ENCODE data around the gene POLN. TPM values are rescaled to one million over a fixed set of nuclear protein-coding genes. Genes with fewer than 3 reads are reported as not detected.
"Not testable (repeated sequence)": the region's sequence is repeated elsewhere in the genome, so short reads cannot be mapped to it uniquely, and the experiment has no call there.

The POLN gene
- total RNA-seq, 1 experiment from 2014 or later, result 0.24 TPM

DNA sequence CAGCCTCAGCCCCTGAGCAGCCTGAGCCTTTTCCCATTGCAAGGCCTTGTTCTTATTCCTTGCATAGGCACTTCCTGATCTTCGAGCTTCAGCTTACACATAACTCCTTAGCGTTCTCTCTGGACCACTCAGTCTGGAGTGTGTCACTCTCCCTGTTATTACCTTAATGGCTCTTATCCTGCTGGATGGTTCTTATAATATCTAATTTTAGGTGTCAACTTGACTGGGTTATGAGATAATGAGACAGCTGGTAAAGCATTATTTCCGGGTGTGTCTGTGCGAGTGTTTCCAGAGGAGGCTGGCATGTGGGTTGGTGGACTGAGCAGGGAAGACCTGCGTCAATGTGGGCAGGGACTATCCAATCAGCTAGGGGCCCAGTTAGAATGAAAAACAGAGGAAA lies 75.7 kb downstream of the POLN start:
- no peak for DNase-seq (ENCODE audit: low read depth)

DNA sequence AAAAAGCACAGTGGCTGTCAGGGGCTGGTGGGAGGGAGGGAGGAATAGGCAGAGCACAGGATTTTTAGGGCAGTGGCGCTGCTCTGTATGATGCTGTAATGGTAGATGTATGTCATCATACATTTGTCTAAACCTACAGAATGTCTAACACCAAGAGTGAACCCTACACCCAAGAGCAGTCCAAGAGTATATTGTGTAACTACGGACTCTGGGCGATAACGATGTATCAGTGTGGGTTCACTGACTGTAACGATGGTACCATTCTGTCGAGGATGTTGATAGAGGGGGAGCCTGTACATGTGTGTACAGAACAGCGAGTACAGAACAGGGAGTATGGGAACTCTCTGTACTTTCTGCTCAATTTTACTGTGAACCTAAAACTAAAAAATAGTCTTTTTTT lies 76.5 kb downstream of the POLN start:
- DNase-seq (ENCODE audit: low read depth), result no peak

DNA sequence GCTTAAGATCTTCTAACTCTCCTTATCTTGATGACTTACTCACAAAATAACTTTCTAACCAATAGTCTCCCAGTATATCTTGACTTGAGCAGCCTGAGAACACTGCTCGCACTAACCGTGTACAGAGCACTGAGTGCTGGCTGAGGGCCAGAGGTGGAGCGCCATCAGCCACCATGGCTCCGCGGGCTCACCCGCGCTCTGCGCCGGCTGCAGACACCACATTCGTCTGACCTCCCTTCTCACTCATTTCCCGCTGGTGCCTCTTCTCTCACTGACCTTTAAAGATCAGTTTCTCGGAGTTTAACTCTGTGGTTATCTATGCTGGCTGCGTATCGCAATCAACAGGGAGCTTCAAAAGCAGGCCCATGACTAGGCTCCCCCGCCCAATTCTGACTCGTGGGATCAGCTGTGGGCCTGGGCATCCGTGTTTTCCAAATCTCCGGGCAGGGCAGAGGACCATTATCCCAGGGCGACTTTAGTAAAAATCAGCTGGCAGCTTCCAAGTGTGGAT lies 78.6 kb downstream of the POLN start:
- no peak for DNase-seq (ENCODE audit: low read depth)

DNA sequence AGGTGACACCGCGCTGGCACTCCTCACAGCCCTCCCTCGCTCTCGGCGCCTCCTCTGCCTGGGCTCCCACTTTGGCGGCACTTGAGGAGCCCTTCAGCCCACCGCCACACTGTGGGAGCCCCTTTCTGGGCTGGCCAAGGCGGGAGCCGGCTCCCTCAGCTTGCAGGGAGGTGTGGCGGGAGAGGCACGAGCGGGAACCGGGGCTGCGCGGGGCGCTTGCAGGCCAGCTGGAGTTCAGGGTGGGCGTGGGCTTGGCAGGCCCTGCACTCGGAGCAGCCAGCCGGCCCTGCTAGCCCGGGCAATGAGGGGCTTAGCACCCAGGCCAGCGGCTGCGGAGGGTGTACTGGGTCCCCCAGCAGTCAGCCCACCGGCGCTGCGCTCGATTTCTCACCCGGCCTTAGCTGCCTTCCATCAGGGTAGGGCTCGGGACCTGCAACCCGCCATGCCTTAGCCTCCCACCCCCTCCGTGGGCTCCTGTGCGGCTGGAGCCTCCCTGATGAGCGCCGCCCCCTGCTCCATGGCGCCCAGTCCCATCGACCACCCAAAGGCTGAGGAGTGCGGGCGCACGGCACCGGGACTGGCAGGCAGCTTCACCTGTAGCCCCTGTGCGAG lies 80.7 kb downstream of the POLN start:
- DNase-seq (ENCODE audit: low read depth), result not testable (repeated sequence)

DNA sequence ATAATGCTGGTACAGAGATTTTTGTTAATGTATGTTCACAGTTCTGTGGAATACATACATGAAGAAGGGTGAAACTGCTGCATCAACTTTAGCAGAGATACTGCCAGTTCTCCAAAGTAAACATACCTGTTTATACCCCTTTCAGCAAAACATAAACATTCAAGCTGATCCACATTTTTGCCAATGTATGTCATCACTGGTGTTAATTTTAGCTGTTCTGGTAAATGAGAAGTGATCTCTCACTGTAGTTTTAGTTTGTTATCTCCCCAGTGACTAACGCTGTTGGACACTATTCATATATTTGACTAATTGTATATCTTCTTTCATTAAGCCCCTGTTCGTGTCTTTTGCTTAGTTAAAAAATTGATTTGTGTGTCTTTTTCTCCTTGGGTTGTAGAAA lies 82.0 kb downstream of the POLN start:
- no peak for DNase-seq (ENCODE audit: low read depth)

DNA sequence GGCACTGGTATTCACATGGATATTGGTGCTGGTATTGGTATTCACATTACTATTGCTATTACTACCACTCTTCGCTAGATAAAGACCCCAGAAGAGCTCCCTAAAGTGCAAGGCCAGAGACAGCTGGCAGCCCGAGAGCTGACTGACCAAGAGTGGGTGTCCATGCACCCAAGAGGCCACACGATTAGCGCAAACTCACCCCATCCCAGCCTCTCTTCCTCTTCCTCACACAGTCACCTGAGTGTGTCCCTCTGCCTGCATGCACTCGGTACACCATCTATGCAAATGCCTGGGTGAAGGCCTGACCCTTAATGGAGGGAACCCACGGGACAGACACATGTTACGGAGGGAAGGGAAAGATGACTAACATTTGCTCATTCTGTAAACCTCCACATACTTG lies 86.7 kb downstream of the POLN start:
- no peak for DNase-seq (ENCODE audit: low read depth)

DNA sequence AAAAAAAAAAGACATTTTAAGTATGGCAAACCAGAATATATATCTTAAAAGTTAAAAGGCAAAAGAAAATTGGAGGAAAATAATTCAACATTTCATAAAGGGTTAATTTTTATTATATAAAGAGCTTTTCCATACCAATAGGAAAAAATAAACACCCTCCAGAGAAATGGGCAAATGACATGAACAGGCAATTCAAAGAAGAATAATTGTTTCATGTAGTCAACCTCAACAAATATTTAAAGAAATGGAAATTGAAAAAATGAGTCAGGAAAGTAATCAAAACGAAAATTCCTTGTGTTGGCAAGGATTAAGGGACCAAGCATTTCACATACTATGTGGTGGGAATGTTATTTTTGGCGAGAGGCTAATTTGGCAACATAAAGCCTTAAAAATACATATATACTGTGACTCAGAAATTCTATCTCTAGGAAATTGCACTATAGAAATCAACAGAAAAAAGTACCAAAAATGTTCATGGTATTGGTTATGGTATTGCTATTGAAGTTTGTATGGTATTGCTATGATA lies 87.6 kb downstream of the POLN start:
- no peak for DNase-seq (ENCODE audit: low read depth)

DNA sequence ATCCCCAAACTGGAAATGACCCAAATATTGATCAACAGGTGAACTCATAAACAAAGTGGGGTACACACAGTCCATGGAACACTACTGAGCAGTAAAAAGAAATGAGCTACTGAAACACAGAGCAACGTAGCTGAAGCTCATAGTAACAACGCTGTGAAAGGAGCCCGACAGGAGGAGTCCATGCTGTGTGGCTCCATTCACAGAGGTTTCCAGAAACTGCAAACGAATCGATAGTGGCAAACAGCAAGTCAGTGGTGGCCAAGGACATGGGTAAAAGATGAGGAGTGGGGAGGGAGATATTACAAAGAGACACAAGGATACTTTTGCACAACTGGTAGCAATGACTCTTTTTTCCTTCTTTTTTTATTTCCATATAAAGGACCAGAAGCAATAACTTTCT lies 90.4 kb downstream of the POLN start:
- no peak for DNase-seq (ENCODE audit: low read depth)

DNA sequence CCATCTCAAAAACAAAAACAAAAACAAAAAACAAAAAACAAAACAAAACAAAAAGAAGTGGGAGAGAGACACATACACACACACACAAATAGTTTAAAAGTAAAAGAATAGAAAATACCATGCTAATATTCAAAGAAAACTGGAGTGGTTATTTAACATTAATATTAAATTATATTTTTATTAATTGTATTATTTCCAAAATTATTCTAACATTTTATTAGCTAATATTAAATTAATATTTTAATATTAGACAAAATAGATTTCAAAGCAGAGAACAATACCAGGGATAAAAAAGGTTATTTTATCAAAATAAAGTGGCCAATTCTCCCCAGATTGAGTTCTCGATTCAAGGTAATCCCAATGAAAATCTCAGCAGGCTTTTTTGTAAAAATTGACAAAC lies 91.8 kb downstream of the POLN start:
- no peak for DNase-seq (ENCODE audit: low read depth)

DNA sequence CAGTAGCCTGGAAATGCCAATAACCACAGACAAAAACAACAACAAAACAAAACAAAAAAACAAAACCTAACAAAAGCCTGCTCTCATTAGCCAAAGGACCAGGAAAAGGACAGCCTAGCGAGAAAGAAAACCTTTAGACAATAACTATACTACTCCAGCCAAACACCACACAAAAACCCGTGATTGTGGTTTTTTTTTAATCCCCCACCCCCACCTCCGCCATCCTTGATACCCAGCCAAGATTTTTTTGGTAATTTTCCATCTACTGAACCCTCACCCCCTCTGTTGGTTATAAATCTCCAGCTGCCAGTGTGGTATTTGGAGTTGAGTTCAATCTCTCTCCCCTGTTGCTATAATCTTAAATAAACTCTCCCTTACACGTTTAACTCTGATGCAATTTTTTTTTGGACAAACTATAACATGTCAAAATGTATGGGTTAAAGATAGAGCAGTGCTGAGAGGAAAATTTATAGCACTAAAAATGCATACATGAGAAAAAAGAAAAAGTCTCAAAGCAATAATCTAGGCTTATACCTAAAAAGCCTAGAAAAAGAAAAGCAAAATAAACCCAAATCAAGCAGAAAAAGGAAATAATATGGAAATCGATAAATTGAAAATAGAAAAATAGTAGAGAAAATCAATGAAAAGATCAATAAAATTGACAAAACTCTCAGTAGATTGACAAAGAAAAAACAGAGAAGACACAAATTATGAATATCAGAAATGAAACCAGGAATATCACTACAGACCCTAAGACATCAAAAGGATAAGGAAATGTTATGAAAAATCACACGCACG lies 99.1 kb downstream of the POLN start:
- peak; percentile 41 for DNase-seq (ENCODE audit: low read depth)

DNA sequence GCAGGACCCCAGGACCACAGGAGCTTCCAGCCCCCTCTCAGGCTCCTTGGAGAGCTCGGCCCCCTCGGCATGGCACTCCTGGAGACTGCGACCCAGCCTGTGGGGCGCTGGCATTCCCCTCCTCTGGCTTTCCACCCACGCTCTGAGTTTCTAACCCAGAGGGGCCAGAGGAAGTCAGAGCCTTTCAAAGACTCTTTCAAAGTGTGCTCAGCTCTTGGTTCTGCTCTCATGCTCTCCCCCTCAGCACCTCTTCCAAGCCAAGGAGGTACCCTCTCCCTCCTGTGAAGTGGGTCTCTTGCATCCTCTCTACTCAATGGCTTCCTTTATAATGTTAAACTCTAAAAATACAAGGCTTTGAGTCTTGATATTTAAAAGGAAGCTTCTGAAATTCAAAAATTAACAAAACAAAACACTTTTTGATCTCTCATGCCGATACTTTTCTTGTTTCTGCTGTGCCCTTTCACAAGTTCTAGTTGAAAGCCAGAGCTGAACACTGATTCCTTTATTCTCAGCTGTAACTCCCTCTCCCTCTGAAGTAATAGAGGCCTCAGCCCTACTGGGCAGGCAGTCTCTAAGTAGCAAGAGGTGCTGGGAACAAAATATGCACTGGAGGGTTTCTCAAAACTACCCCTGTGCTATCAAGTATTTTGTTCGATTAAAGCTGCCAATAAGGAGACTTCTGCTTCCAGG lies 100.0 kb downstream of the POLN start:
- peak; percentile 17 for DNase-seq (ENCODE audit: low read depth)

DNA sequence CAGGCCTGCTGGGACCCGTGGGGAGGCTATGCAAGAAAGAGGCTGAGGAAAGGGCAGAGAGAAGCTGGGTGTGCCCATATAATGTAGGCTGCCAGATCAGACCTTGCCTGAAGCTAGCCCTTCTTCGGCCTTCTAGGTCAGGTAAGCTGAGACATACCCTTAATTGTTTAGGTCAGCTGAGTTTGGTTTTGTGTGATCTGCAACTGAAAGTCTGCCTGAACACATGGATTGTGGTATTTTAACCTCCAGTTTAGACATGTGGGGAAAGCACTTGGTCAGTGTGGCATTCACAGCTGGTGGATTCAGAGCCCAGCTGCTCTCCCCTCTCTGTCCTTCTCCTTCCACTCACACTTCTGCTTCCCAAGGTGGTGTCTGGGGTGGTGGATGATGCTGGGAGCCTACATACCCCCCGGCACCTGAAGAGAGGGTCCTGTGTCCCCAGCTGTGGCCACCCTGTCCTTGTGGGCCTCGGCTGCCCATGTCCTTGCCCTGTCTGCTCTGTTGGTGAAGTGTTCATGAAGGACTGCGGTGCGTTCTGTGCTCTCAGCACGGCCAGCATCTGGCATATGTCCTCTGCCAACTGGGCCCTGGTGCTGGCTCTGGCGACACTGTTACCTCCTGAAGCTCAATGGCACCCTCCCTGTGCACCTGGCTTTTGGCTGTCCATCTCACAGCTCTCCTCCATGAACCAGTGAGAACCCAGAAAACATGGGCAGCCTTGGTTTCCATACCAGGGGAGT lies 100.7 kb downstream of the POLN start:
- peak; percentile 23 for DNase-seq (ENCODE audit: low read depth)

DNA sequence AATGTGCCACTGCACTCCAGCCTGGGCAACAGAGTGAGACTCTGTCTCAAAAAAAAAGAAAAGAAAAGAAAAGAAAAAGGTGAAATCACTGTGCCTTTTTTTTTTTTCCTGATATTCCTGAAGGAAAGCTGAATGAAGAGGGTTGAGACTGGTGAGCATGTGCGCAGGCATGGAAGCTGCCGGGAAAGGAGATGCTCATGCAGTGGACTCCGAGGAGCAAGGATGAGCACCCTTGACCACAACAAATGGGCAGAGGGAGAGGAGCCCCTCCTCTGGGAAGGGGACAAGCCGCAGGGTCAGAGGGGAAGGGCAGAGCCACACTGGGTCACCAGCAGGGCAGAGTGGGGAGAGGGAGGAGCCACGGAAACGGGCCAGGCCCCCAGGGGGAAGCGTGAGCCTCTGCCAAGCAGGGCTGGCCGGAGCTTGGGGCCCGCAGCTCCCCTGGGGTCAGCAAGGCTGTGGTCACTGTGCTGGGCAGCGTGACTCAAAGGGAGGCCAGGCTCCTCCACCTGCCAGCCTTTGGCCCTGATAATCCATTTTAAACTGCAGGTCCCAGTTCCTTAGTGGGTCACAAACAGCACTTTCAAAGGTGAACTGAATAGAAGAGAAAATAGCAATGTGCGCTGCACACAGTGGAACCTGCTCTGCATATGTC lies 102.9 kb downstream of the POLN start:
- DNase-seq (ENCODE audit: low read depth), result peak; percentile 45

DNA sequence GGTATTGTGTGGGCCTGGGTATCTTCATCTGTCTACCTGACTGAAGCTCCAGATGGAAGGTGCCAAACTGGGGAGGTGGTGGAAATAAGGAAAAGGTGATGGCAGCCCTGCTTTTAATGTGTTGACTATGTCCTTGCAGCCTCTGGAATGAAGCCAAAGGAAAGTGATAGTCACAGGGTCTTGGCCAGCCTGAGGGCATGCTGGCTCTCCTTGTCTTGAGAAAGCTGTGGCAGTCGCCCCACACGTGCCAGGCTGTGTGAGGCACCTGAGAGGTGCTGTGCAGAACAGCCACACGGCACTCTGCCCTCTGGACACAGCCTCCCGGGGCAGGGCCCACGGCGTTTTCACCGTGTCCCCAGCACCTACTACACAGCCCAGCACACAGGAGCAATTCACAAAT lies 105.2 kb downstream of the POLN start:
- DNase-seq (ENCODE audit: low read depth), result no peak

DNA sequence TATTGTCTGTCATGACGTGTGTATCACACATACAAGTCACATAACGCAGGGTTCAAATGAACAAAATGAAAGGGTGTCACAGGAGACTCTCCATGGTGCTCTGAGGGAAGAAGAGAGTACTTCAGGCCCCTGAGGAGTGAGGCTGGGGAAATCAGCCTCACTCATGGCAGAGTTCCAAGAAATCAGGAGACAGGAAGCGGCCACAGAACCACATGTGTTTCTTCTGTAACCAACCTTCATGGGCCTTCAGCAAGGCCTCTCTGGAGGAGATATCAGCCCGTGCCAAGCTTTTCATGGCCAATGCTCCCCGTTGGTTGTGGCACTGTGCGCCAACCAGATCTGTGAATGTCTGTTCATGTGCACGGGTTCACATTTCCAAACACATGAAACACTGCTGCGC lies 106.8 kb downstream of the POLN start:
- DNase-seq (ENCODE audit: low read depth), result peak; percentile 56

DNA sequence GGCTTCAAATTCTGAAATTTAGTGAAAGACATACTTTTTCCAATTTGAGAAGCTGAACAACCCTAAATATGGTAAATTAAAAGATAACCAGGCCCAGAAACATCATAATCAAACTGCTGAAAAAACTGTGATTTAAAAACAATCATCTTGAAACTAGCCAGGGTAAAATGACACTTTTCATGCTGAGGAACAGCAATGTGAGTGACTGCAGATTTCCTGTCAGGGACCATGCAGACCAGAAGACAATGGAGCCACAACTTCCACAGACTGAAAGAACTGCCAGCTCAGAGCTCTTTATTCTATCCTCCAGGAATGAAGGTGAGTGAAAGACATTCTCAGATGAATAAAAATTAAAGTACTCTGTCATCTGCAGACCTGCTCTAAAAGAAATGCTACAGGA lies 109.5 kb downstream of the POLN start:
- DNase-seq (ENCODE audit: low read depth), result no peak

DNA sequence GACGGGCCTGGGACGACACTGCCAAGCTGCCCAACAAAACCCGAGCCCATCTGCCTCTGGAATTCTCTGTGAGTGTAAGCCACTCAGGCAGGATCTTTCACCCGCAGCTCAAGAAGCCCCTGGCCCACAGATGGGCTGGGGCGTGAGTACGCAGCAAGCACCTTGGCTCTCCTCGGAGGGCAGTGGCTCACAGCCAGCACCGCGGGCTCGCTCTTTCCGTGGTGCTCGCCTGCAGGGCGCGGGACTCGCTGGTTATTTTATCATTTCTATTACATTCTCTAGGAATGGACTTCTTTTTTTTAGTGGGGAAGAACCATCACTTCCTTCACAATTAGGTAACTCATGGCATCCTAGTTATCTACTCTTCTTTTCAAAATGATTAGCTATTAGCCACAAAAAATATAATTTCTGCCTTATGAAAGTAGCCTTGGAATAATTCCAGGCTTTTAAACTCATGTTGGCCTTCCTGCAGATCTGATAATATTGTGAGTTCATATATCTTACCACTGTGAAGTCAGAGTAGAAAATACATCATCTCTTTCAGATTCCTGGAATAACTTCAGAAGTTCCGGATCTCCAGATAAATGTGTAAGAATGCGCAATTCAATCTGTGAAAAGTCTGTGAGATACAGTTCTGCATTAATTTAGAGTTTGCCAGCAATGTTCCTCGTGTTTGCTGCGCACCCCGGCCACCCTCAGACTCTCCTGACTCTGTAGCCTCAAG lies 114.2 kb downstream of the POLN start:
- no peak for DNase-seq (ENCODE audit: low read depth)

DNA sequence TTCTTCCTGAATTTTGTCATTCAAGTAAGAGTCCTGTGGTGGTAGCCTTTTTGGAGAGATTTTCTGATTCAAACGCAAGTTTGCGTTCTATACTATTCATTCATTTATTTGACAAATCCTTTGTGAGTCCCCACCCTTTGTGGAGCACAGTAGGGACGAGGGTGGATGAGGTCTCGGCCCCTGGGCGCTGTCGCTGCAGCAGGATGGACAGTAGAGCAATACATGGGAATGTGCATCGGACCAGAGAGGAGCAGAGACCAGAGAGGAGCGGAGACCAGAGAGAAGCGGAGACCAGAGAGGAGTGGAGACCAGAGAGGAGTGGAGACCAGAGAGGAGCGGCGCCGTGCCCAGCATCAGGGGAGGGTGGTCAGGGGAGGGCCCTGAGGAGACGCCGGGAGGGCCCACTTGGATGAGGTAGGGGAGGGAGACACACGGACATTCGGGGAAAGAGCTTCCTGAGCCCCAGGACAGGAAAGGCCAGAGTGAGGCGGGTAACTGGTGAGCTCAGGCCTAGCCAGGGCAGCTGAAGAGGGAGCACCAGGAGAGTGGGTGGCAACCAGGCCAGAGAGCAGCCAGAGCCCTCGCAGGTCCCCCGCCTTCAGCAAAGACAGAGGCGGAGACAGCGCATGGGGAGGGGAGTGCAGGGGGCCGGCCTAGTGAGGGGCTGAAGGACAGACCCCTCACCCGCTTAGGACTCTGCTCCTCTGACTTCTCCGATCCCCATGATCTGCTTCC lies 115.4 kb downstream of the POLN start:
- no peak for DNase-seq (ENCODE audit: low read depth)

DNA sequence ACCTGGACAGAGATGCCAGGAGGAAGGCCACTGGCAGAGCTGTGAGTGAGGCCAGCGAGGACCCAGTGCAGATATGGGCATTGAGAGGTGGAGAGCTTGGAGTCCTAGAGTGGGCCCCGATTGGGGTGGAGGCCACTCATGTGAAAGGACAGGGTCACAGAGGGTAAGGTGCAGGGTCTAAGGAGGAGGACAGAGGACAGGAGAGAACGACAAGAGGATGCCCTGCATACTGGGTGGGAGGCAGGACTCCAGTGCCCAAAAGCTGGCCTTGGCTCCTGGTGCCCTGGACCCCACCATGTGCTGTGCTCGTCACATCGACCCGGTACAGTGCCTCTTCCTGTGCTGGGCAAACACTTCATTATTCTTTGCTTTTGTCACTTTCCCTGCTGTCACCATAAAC lies 116.1 kb downstream of the POLN start:
- DNase-seq (ENCODE audit: low read depth), result no peak

DNA sequence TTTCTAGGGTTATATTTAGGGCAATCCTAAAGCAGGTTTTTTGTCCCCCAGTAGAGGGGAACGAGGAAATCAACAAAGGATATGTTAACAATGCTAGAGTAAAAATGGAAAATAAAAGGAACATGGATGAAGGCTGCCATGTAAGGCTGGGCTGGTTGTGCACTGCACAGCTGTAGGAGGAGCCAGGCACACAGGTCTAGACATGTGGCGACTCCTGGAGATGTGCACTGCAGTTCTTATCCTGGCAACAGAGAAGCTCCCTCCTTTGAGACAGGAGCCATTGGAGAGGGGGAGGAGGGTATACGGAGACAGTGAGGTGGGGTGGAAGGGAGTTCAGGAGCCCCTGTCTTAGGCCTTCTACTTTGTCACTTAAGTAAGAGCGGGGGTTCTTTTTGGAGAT lies 116.9 kb downstream of the POLN start:
- DNase-seq (ENCODE audit: low read depth), result no peak
